ENCODE results near the gene SLFN12L. TPM values are rescaled to one million over a fixed set of nuclear protein-coding genes. Genes with fewer than 3 reads are reported as not detected.

The SLFN12L gene
- total RNA-seq, 1 experiment from 2014 or later, result 2.7 TPM

DNA sequence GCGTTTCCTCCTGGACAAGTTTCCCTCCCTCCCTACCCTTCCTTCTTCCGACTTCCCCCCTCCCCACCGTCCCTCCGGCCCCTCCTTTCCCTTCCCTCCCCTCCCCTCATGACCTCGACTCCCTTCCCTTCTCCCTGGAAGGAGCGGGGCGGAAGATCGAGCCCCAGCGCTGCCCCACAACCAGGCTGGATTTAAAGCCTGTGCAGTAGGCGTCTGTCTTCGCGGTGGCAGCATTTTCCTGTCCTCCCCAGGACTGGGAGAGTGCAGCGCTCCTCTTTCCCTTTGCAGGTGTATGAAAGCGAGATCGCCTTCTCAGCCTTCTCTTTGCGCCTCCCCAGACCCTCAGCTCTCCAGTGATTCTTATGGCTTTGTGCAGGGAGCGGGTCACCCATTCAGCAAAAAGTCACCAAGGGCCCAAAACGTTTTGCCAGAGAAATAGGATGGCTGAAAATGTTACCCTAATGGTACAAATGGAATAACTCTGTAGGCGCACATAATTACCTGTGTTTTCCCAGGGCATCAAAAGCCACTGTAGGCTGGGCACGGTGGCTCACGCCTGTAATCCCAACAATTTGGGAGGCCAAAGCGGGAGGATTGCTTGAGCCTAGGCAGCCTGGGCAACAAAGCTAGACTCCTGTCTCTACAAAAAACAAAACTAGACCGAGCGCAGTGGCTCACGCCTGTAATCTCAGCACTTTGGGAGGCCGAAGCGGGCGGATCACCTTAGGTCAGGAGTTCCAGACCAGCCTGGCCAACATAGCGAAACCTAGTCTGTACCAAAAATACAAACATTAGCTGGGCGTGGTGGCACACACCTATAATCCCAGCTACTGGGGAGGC lies 40.8 kb downstream of the SLFN12L start:
- no peak for DNase-seq (ENCODE audit: low spot score)
- H3K27me3 ChIP-seq (replicated peaks; ENCODE audit: insufficient read depth, low read depth, low read length, poor library complexity), result no peaks in the 10 kb centered on the region
- ChIA-PET CTCF (no interaction called here), POLR2A (ENCODE audit: low non-redundant PET) (no interaction called here)
- H3K36me3 ChIP-seq (ENCODE audit: insufficient read depth, low read length, poor library complexity, severe bottlenecking), result no peaks in the 10 kb centered on the region
- H3K27ac ChIP-seq (ENCODE audit: low read depth, low read length, poor library complexity, severe bottlenecking), result no peak overlapping the region
- no peak overlapping the region for H3K4me3 ChIP-seq (ENCODE audit: low read depth, low read length, poor library complexity, severe bottlenecking)
- TF ChIP-seq EZH2 (IDR thresholded peaks at IDR 0.05; ENCODE audit: borderline replicate concordance, low read depth, low read length, poor library complexity, severe bottlenecking), result no peak
- TF ChIP-seq, protein P1, sequence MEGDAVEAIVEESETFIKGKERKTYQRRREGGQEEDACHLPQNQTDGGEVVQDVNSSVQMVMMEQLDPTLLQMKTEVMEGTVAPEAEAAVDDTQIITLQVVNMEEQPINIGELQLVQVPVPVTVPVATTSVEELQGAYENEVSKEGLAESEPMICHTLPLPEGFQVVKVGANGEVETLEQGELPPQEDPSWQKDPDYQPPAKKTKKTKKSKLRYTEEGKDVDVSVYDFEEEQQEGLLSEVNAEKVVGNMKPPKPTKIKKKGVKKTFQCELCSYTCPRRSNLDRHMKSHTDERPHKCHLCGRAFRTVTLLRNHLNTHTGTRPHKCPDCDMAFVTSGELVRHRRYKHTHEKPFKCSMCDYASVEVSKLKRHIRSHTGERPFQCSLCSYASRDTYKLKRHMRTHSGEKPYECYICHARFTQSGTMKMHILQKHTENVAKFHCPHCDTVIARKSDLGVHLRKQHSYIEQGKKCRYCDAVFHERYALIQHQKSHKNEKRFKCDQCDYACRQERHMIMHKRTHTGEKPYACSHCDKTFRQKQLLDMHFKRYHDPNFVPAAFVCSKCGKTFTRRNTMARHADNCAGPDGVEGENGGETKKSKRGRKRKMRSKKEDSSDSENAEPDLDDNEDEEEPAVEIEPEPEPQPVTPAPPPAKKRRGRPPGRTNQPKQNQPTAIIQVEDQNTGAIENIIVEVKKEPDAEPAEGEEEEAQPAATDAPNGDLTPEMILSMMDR (conservative IDR thresholded peaks at IDR 0.05; ENCODE audit: low read depth, low read length), result no peak
- H3K9me3 ChIP-seq (ENCODE audit: low read depth, low read length, poor library complexity, severe bottlenecking), result no peaks in the 10 kb centered on the region
- no TSS peak for BruUV-seq (replicated peaks)
- intact Hi-C loops (cut with micrococcal nuclease; ENCODE audit: unreplicated experiment), result no loop called here
- H3K4me1 ChIP-seq (ENCODE audit: insufficient read depth, low read length, poor library complexity, severe bottlenecking), result no peaks in the 10 kb centered on the region

DNA sequence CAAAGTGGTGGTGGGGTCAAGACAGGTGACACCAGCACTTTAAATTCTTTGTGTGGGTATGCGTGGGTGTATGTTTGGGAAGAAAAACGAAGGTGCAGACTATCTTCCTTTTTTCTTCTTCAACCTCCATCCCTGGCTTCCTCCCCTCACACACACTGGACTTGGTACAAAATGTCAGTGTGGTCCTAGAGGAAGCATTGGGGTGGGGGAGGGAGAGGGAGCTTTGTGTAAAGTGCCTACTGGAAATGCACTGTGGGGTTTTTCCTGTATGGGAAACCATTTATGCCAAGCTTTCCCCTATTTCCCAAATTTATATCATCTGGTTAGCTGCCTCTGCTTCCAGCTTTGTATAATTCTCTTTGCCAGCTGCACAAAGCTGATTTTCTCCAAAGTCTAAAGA lies 44.4 kb downstream of the SLFN12L start:
- Histone ChIP-seq H3K4me1 (ENCODE audit: insufficient read depth, low read length, poor library complexity, severe bottlenecking) (no peaks in the 10 kb centered on the region), H3K4me3 (ENCODE audit: low read depth, low read length, poor library complexity, severe bottlenecking) (no peak overlapping the region), H3K9me3 (ENCODE audit: low read depth, low read length, poor library complexity, severe bottlenecking) (no peaks in the 10 kb centered on the region), H3K36me3 (ENCODE audit: insufficient read depth, low read length, poor library complexity, severe bottlenecking) (no peaks in the 10 kb centered on the region), H3K27me3 (replicated peaks; ENCODE audit: insufficient read depth, low read depth, low read length, poor library complexity) (no peaks in the 10 kb centered on the region), H3K27ac (ENCODE audit: low read depth, low read length, poor library complexity, severe bottlenecking) (no peak overlapping the region)
- ChIA-PET CTCF (no interaction called here), POLR2A (ENCODE audit: low non-redundant PET) (no interaction called here)
- intact Hi-C loops (cut with micrococcal nuclease; ENCODE audit: unreplicated experiment), result no loop called here
- peak; percentile 11 for DNase-seq (ENCODE audit: low spot score)
- BruUV-seq (replicated peaks), result no TSS peak
- TF ChIP-seq EZH2 (IDR thresholded peaks at IDR 0.05; ENCODE audit: borderline replicate concordance, low read depth, low read length, poor library complexity, severe bottlenecking), result no peak
- TF ChIP-seq, protein P1 (conservative IDR thresholded peaks at IDR 0.05; ENCODE audit: low read depth, low read length), result no peak

DNA sequence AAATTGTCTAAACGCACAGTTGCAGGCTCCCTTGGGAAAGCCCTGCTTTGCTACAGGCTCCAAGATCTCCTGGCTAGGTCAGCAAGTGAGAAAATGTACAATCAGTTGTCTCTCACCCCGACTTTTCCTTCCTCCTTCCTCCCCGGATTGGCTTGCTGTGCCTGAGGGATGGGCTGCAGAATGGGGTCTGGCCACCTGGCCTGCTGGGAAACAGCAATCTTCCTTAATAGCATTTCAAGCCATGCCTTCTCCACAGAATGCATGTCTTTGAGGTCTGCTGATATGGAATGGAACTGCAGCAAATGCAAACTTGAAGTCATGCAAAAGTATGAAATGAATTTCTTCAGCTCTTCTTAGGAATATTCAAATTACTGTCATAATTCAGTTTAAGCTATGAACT lies 46.1 kb downstream of the SLFN12L start:
- DNase-seq (ENCODE audit: low spot score), result no peak
- Histone ChIP-seq H3K36me3 (ENCODE audit: insufficient read depth, low read length, poor library complexity, severe bottlenecking) (no peaks in the 10 kb centered on the region), H3K27ac (ENCODE audit: low read depth, low read length, poor library complexity, severe bottlenecking) (no peak overlapping the region), H3K4me1 (ENCODE audit: insufficient read depth, low read length, poor library complexity, severe bottlenecking) (no peaks in the 10 kb centered on the region), H3K9me3 (ENCODE audit: low read depth, low read length, poor library complexity, severe bottlenecking) (no peaks in the 10 kb centered on the region), H3K27me3 (replicated peaks; ENCODE audit: insufficient read depth, low read depth, low read length, poor library complexity) (no peaks in the 10 kb centered on the region), H3K4me3 (ENCODE audit: low read depth, low read length, poor library complexity, severe bottlenecking) (no peak overlapping the region)
- intact Hi-C loops (cut with micrococcal nuclease; ENCODE audit: unreplicated experiment), result no loop called here
- ChIA-PET CTCF (no interaction called here), POLR2A (ENCODE audit: low non-redundant PET) (no interaction called here)
- TF ChIP-seq, protein P1 (conservative IDR thresholded peaks at IDR 0.05; ENCODE audit: low read depth, low read length), result no peak
- no peak for TF ChIP-seq EZH2 (IDR thresholded peaks at IDR 0.05; ENCODE audit: borderline replicate concordance, low read depth, low read length, poor library complexity, severe bottlenecking)
- BruUV-seq (replicated peaks), result no TSS peak
